ENCODE measurements around the gene KCTD16.

Gene KCTD16

GRCh38 chr5:144170276-144171024 lies at the start of gene KCTD16, which contains the start of gene YIPF5:
TSS of gene KCTD16 (plus strand) at chr5:144170873.
TSS of gene YIPF5 (minus strand) at chr5:144170659. CDS start at chr5:144169955, 704 bp downstream.
- TF ChIP-seq CTCF (IDR thresholded peaks at IDR 0.05; ENCODE audit: extremely low read depth, missing control alignments) = no peak
- DNase-seq (ENCODE audit: low spot score) = peak; percentile 92

GRCh38 chr5:144121577-144121976 lies 49.1 kb upstream of the KCTD16 start:
- TF ChIP-seq CTCF (IDR thresholded peaks at IDR 0.05; ENCODE audit: extremely low read depth, missing control alignments) = no peak
- no peak for DNase-seq (ENCODE audit: low spot score)

GRCh38 chr5:144122081-144122480 lies 48.6 kb upstream of the KCTD16 start:
- TF ChIP-seq CTCF (IDR thresholded peaks at IDR 0.05; ENCODE audit: extremely low read depth, missing control alignments) = no peak
- no peak for DNase-seq (ENCODE audit: low spot score)

GRCh38 chr5:144122641-144123040 lies 48.0 kb upstream of the KCTD16 start:
- TF ChIP-seq CTCF (IDR thresholded peaks at IDR 0.05; ENCODE audit: extremely low read depth, missing control alignments) = no peak
- DNase-seq (ENCODE audit: low spot score) = no peak

GRCh38 chr5:144125163-144125726 lies 45.4 kb upstream of the KCTD16 start:
- no peak for DNase-seq (ENCODE audit: low spot score)
- TF ChIP-seq CTCF (IDR thresholded peaks at IDR 0.05; ENCODE audit: extremely low read depth, missing control alignments) = no peak

GRCh38 chr5:144126707-144127106 lies 44.0 kb upstream of the KCTD16 start:
- no peak for TF ChIP-seq CTCF (IDR thresholded peaks at IDR 0.05; ENCODE audit: extremely low read depth, missing control alignments)
- DNase-seq (ENCODE audit: low spot score) = no peak

- no peak for DNase-seq (ENCODE audit: low spot score)
- TF ChIP-seq CTCF (IDR thresholded peaks at IDR 0.05; ENCODE audit: extremely low read depth, missing control alignments) = no peak
Observed at GRCh38 chr5:144128844-144129243, 41.8 kb upstream of the KCTD16 start.
